K562 (cell line): ENCODE data around the gene MAP2K7. TPM values are rescaled to one million over a fixed set of nuclear protein-coding genes. Genes with fewer than 3 reads are reported as not detected.
A peak's percentile ranks its signal among the peaks of the same experiment; 100 is the strongest.
"Not testable (repeated sequence)": the region's sequence is repeated elsewhere in the genome, so short reads cannot be mapped to it uniquely, and the experiment has no call there.

Experiments
- ATAC-seq: fragments of 200-7000 bp; cut with Tn5 transposase; 3 replicates; pipeline ENCODE4 v1.9.1; 2020; ENCODE audit warnings: moderate library complexity
- BruUV-seq: library from RNA; stranded (reverse); fragments of 400-500 nt; replicated peaks from 2 replicates; lab custom pipeline; 2021; lab: Mats Ljungman, UMichigan
- CTCF ChIA-PET: fragments of 300-600 bp; formaldehyde crosslinking; extraction: SDS; loops from one replicate; lab custom pipeline; 2021; ENCODE audit warnings: low intra/inter-chr PET ratio; lab: Yijun Ruan, JAX
- POLR2A ChIA-PET: fragments of 300-600, 350-650 bp; sonication (Branson Sonifier 250); formaldehyde crosslinking; extraction: SDS; loops from one replicate; lab custom pipeline; 2021; ENCODE audit warnings: antibody characterized with exemption, inconsistent platforms; lab: Yijun Ruan, JAX
- DNase-seq, 4 experiments: peaks; one replicate each; pipeline versions ENCODE4 v3.0.0 to v3.0.0-alpha.2; 2011 to 2018; ENCODE audit warnings: low spot score in 3 of 4, mixed read lengths in 3 of 4; ENCODE audit errors: extremely low read depth in 1 of 4
- FAIRE-seq: peaks from 2 replicates; lab custom pipeline; 2011; peaks lifted over from hg19 to GRCh38; lab: Jason Lieb, UNC
- H2AFZ ChIP-seq: 2 replicates; pipeline ENCODE4 v1.6.0; 2011; ENCODE audit warnings: low read depth, low read length, control low read depth, inconsistent platforms
- H3K27ac ChIP-seq: fragments of 200-600 bp; 3 replicates; pipeline ENCODE4 v1.8.0; 2011; ENCODE audit warnings: low read depth, mild to moderate bottlenecking, control low read depth, inconsistent platforms, low read length, moderate library complexity, mixed read lengths; ENCODE audit errors: extremely low read depth
- H3K27me3 ChIP-seq, 2 experiments: fragments of 300-600 bp in 1 of 2; 2 replicates in 1 of 2; 3 replicates in 1 of 2; pipeline versions ENCODE4 v1.6.0 to v1.8.0; 2011; ENCODE audit warnings: inconsistent platforms in 2 of 2, low read length in 2 of 2, mild to moderate bottlenecking in 1 of 2, mixed read lengths in 1 of 2, moderate library complexity in 1 of 2; ENCODE audit not compliant: control insufficient read depth in 2 of 2, insufficient read depth in 2 of 2
- H3K36me3 ChIP-seq: fragments of 300-600 bp; 3 replicates; pipeline ENCODE4 v1.8.0; 2011; ENCODE audit warnings: mild to moderate bottlenecking, low read length, inconsistent platforms; ENCODE audit not compliant: control insufficient read depth, insufficient read depth
- H3K4me1 ChIP-seq, 2 experiments: fragments of 200-600 bp in 1 of 2; replicated peaks in 1 of 2; 2 replicates in 1 of 2; 3 replicates in 1 of 2; pipeline versions ENCODE4 v1.5.1 to v1.8.0; 2011; ENCODE audit warnings: inconsistent platforms in 2 of 2, low read length in 2 of 2, mild to moderate bottlenecking in 1 of 2, mixed read lengths in 1 of 2, moderate library complexity in 1 of 2; ENCODE audit not compliant: control insufficient read depth in 2 of 2, insufficient read depth in 2 of 2
- H3K4me2 ChIP-seq: 2 replicates; pipeline ENCODE4 v1.6.1; 2011; ENCODE audit warnings: low read length, control low read depth, inconsistent platforms, mixed read lengths; ENCODE audit not compliant: insufficient read depth
- H3K4me3 ChIP-seq: fragments of 200-600 bp; sonication (generic), shearing (Covaris generic); 2 replicates; pipeline ENCODE4 v1.5.1; 2016; ENCODE audit warnings: control low read depth, inconsistent platforms
- H3K79me2 ChIP-seq: fragments of 200-600 bp; 3 replicates; pipeline ENCODE4 v1.8.0; 2011; ENCODE audit warnings: low read length, inconsistent platforms; ENCODE audit not compliant: control insufficient read depth, insufficient read depth
- H3K9ac ChIP-seq, 2 experiments: 2 replicates each; pipeline versions ENCODE4 v1.6.0 to v1.6.1; 2011; ENCODE audit warnings: low read depth in 2 of 2, low read length in 2 of 2, control low read depth in 1 of 2, inconsistent platforms in 1 of 2, mild to moderate bottlenecking in 1 of 2, mixed read lengths in 1 of 2; ENCODE audit not compliant: insufficient read depth in 1 of 2
- H3K9me1 ChIP-seq: one replicate; pipeline ENCODE4 v1.6.0; 2011; ENCODE audit warnings: inconsistent platforms, mild to moderate bottlenecking, low read length, moderate library complexity; ENCODE audit not compliant: control insufficient read depth, insufficient read depth
- H3K9me3 ChIP-seq: replicated peaks from 2 replicates; pipeline ENCODE4 v1.5.1; 2011; ENCODE audit warnings: low read depth, low read length, inconsistent platforms; ENCODE audit not compliant: control insufficient read depth, insufficient read depth
- H4K20me1 ChIP-seq: replicated peaks from 2 replicates; pipeline ENCODE4 v1.6.1; 2011; ENCODE audit warnings: low read length, inconsistent platforms, mixed read lengths; ENCODE audit not compliant: control insufficient read depth, insufficient read depth
- ATF3 ChIP-seq, 2 experiments: fragments of 450-650 bp in 1 of 2; sonication (generic) in 1 of 2; formaldehyde crosslinking in 1 of 2; IDR thresholded peaks in 1 of 2; conservative IDR thresholded peaks in 1 of 2; 2 replicates each; pipeline versions ENCODE4 v1.6.1 to v1.8.1; 2016 to 2023; ENCODE audit warnings: mild to moderate bottlenecking in 2 of 2, moderate library complexity in 2 of 2, inconsistent platforms in 1 of 2, missing genetic modification reagents in 1 of 2
- BHLHE40 ChIP-seq: IDR thresholded peaks from 2 replicates; pipeline ENCODE4 v1.6.1; 2011; ENCODE audit warnings: low read length, improper control_type of control experiment
- FOSL1 ChIP-seq: fragments of 200-800 bp; sonication (Bioruptor generic); conservative IDR thresholded peaks from 2 replicates; pipeline ENCODE4 v1.6.1; 2016; ENCODE audit warnings: missing genetic modification characterization, missing compliant biosample characterization
- JUN ChIP-seq, 2 experiments: sonication (generic) in 1 of 2; formaldehyde crosslinking in 1 of 2; IDR thresholded peaks; 2 replicates each; pipeline versions ENCODE4 v1.6.1 to v1.8.0; 2012 to 2022; ENCODE audit warnings: borderline replicate concordance in 2 of 2, mild to moderate bottlenecking in 2 of 2, improper control_type of control experiment in 1 of 2, low read depth in 1 of 2, low read length in 1 of 2, missing genetic modification reagents in 1 of 2
- JUND ChIP-seq, 2 experiments: IDR thresholded peaks; 2 replicates in 1 of 2; 3 replicates in 1 of 2; pipeline ENCODE4 v1.6.1; 2011; ENCODE audit warnings: borderline replicate concordance in 2 of 2, low read depth in 2 of 2, low read length in 2 of 2, improper control_type of control experiment in 1 of 2, missing biosample characterization in 1 of 2, missing genetic modification characterization in 1 of 2, missing genetic modification reagents in 1 of 2
- PKNOX1 ChIP-seq: fragments of 450-650 bp; IDR thresholded peaks from 2 replicates; pipeline ENCODE4 v1.6.1; 2016
- POLR2H ChIP-seq: IDR thresholded peaks from 2 replicates; pipeline ENCODE4 v1.6.1; 2016; ENCODE audit warnings: missing genetic modification characterization, low read depth, mild to moderate bottlenecking, control low read depth, missing compliant biosample characterization, moderate library complexity
- ZNF384 ChIP-seq: IDR thresholded peaks from 2 replicates; pipeline ENCODE4 v1.6.1; 2012; ENCODE audit warnings: low read depth, low read length, improper control_type of control experiment
- WGBS: fragments of 100-300 bp; shearing (Covaris generic); methylation state at CpG from one replicate; pipeline ENCODE4 v1.1.6; 2016; ENCODE audit warnings: low coverage, mixed read lengths; ENCODE audit not compliant: insufficient coverage; ENCODE audit errors: missing lambda C conversion rate; 5-methylcytosine and 5-hydroxymethylcytosine counted together
- in situ Hi-C: fragments of 300-500 bp; cut with MboI; formaldehyde crosslinking; loops from 4 replicates; pipeline ENCODE4 v1.15.0; 2018; ENCODE audit warnings: inconsistent platforms, mixed read lengths
- intact Hi-C: fragments of 100-400 bp; cut with micrococcal nuclease; formaldehyde crosslinking; loops from 2 replicates; pipeline ENCODE4 v1.14.2; 2022
- polyA plus RNA-seq, 8 experiments: library from polyadenylated mRNA; depleted of rRNA in 4 of 8; stranded (reverse) in 5 of 8; unstranded in 3 of 8; fragments of >200 nt; fragmentation: Nextera tagmentation in 2 of 8; fragmentation: Illumina TruSeq in 1 of 8; extraction: Ambion mirVana in 2 of 8; extraction: Trizol in 1 of 8; gene quantifications; 2 replicates each; pipeline versions ENCODE4 v1.2.1 to v1.2.3, GENCODE V29; 2011 to 2014; ENCODE audit warnings: inconsistent platforms in 1 of 8, missing spikeins in 1 of 8
- total RNA-seq, 7 experiments: library from RNA; depleted of rRNA in 6 of 7; stranded (reverse); fragments of >200 nt in 6 of 7; fragmentation: Illumina TruSeq in 2 of 7; extraction: Trizol in 2 of 7; gene quantifications; 2 replicates each; pipeline versions ENCODE4 v1.2.1 to v1.2.3, GENCODE V29; 2011 to 2021; ENCODE audit warnings: low replicate concordance in 1 of 7

Gene MAP2K7
- total and polyA plus RNA-seq, 9 of the 15 experiments (the other 6 are each of a cell fraction or from before 2014, with no cell fraction given), result 0.51 to 45.8 (median 14.1) TPM

- in situ Hi-C loops; H3K27me3 ChIP-seq; H2AFZ ChIP-seq; H3K4me2 ChIP-seq; H3K9me1 ChIP-seq; H3K79me2 ChIP-seq; BruUV-seq; H3K9me3 ChIP-seq; CTCF ChIA-PET; H3K27ac ChIP-seq; TF ChIP-seq ATF3 (CRISPR knock-in tag; conservative IDR thresholded peaks at IDR 0.05); JUN (CRISPR knock-in tag; IDR thresholded peaks at IDR 0.05; ENCODE audit: borderline replicate concordance): not testable (repeated sequence)
- peak; percentile 77 for FAIRE-seq
- Histone ChIP-seq H4K20me1 (peaks cover 21% of the 10 kb centered on the region), H3K4me1 (peaks cover 11 to 74% of the 10 kb centered on the region in 2 experiments)
- WGBS, result 57% methylated on average over 11 of the region's 11 CpGs
- peak; percentile 84 for TF ChIP-seq ATF3 (IDR thresholded peaks at IDR 0.05)
- TF ChIP-seq FOSL1, result peak; percentile 72
- TF ChIP-seq POLR2H (tag), result 0 out of 2 replicates have a peak, but pooled peaks have one; percentile 22
- peak; percentile 83 for TF ChIP-seq JUND (IDR thresholded peaks at IDR 0.05; ENCODE audit: borderline replicate concordance, low read depth, low read length)
- TF ChIP-seq JUND (tag; IDR thresholded peaks at IDR 0.05; ENCODE audit: borderline replicate concordance, low read depth, low read length), result 0 out of 3 replicates have a peak, but pooled peaks have one; percentile 28
- TF ChIP-seq ZNF384, result peak; percentile 75
- peak; percentile 63; the same call in 1 of the 2 replicates for TF ChIP-seq JUN (IDR thresholded peaks at IDR 0.05; ENCODE audit: borderline replicate concordance, low read depth, low read length)
- TF ChIP-seq PKNOX1, result peak; percentile 37; the same call in 1 of the 2 replicates
- 0 out of 2 replicates have a peak, but pooled peaks have one; percentile 8 for TF ChIP-seq BHLHE40
- TF ChIP-seq, all 486 proteins: peak for 8; not testable (repeated sequence) for 478
- peaks cover 70% of the 10 kb centered on the region; the same call in 2 of the 3 replicates for H3K36me3 ChIP-seq
- H3K4me3 ChIP-seq, ATAC-seq, intact Hi-C loops: not testable (repeated sequence)
- DNase-seq, result peak in 1 of 4 experiments; percentile 50
- 0 out of 4 replicates have a peak overlapping the region, but pooled peaks of 1 of the 2 experiments have one; percentile 52 for H3K9ac ChIP-seq
- POLR2A ChIA-PET, result interaction anchor here (0.6 to 3.3 kb wide), 4 partner anchors 9 to 98 kb away, joined by 3 to 27 read pairs (median 4); partner anchors contain the start of gene TIMM44
Observed at GRCh38 chr19:7930030-7930429, 26.4 kb downstream of the MAP2K7 start.
